ENCODE measurements around the gene GMCL2.

The GMCL2 gene

GRCh38 chr5:178204182-178204934 lies 17.2 kb upstream of the GMCL2 start, which contains the start of gene HNRNPAB:
TSS of gene HNRNPAB (plus strand) at chr5:178204533. CDS start at chr5:178204838, 305 bp downstream.
- in situ Hi-C loops (cut with HindIII; ENCODE audit: low sequenced_read_pairs): no loop called here
- DNase-seq (ENCODE audit: low read depth, low spot score): peak; percentile 96
- H3K4me3 ChIP-seq (ENCODE audit: low read depth, low read length): peak within 1 kb of the TSS; percentile 86
- no peak for TF ChIP-seq CTCF (IDR thresholded peaks at IDR 0.05; ENCODE audit: low read depth, low read length)

GRCh38 chr5:178203670-178204181 lies 16.6 kb upstream of the GMCL2 start:
- DNase-seq (ENCODE audit: low read depth, low spot score): no peak
- H3K4me3 ChIP-seq (ENCODE audit: low read depth, low read length): peak overlapping the region; percentile 86
- in situ Hi-C loops (cut with HindIII; ENCODE audit: low sequenced_read_pairs): no loop called here
- no peak for TF ChIP-seq CTCF (IDR thresholded peaks at IDR 0.05; ENCODE audit: low read depth, low read length)

- no peak for DNase-seq (ENCODE audit: low read depth, low spot score)
- in situ Hi-C loops (cut with HindIII; ENCODE audit: low sequenced_read_pairs): no loop called here
- TF ChIP-seq CTCF (IDR thresholded peaks at IDR 0.05; ENCODE audit: low read depth, low read length): no peak
- no peak overlapping the region for H3K4me3 ChIP-seq (ENCODE audit: low read depth, low read length)
These were observed 15.4 kb upstream of the GMCL2 start for GRCh38 chr5:178202541-178202940.

GRCh38 chr5:178201927-178202235 lies 14.7 kb upstream of the GMCL2 start:
- DNase-seq (ENCODE audit: low read depth, low spot score): no peak
- TF ChIP-seq CTCF (IDR thresholded peaks at IDR 0.05; ENCODE audit: low read depth, low read length): no peak
- H3K4me3 ChIP-seq (ENCODE audit: low read depth, low read length): no peak overlapping the region
- in situ Hi-C loops (cut with HindIII; ENCODE audit: low sequenced_read_pairs): no loop called here

- H3K4me3 ChIP-seq (ENCODE audit: low read depth, low read length): no peak overlapping the region
- in situ Hi-C loops (cut with HindIII; ENCODE audit: low sequenced_read_pairs): no loop called here
- TF ChIP-seq CTCF (IDR thresholded peaks at IDR 0.05; ENCODE audit: low read depth, low read length): no peak
- peak; percentile 29 for DNase-seq (ENCODE audit: low read depth, low spot score)
These were observed 14.2 kb upstream of the GMCL2 start for GRCh38 chr5:178201221-178201926.

GRCh38 chr5:178199581-178200434 lies 12.6 kb upstream of the GMCL2 start:
- in situ Hi-C loops (cut with HindIII; ENCODE audit: low sequenced_read_pairs): no loop called here
- no peak for TF ChIP-seq CTCF (IDR thresholded peaks at IDR 0.05; ENCODE audit: low read depth, low read length)
- DNase-seq (ENCODE audit: low read depth, low spot score): no peak
- H3K4me3 ChIP-seq (ENCODE audit: low read depth, low read length): no peak overlapping the region

All from astrocyte of the spinal cord (primary cell).